WTC11 (cell line): ENCODE results near the gene SWT1.

Experiments used
- CBFB ChIP-seq: sonication (generic); formaldehyde crosslinking; IDR thresholded peaks from 2 replicates; pipeline ENCODE4 v1.8.1; 2022; ENCODE audit warnings: mild to moderate bottlenecking, low read depth, missing genetic modification reagents
- ESRRA ChIP-seq: sonication (generic); formaldehyde crosslinking; IDR thresholded peaks from 2 replicates; pipeline ENCODE4 v1.8.1; 2022; ENCODE audit warnings: mild to moderate bottlenecking, missing genetic modification reagents, borderline replicate concordance
- FOXK1 ChIP-seq: sonication (generic); formaldehyde crosslinking; IDR thresholded peaks from 2 replicates; pipeline ENCODE4 v1.8.0; 2022; ENCODE audit warnings: mild to moderate bottlenecking, moderate library complexity, missing genetic modification reagents
- ZNF317 ChIP-seq: sonication (generic); formaldehyde crosslinking; IDR thresholded peaks from 2 replicates; pipeline ENCODE4 v1.8.1; 2023; ENCODE audit warnings: low read depth, mild to moderate bottlenecking, moderate library complexity, missing genetic modification reagents, borderline replicate concordance
- TF ChIP-seq, protein P1 (sequence below): fragments of 200-600 bp; IDR thresholded peaks from 2 replicates; pipeline ENCODE4 v1.8.0; 2022; ENCODE audit warnings: antibody characterized with exemption
- TF ChIP-seq, protein P2 (sequence below): sonication (generic); formaldehyde crosslinking; IDR thresholded peaks from 2 replicates; pipeline ENCODE4 v1.8.0; 2022; ENCODE audit warnings: mild to moderate bottlenecking, missing genetic modification reagents
- TF ChIP-seq, protein P3 (sequence below): sonication (generic); formaldehyde crosslinking; IDR thresholded peaks from 2 replicates; pipeline ENCODE4 v1.8.1; 2022; ENCODE audit warnings: low read depth, mild to moderate bottlenecking, moderate library complexity, missing genetic modification reagents, borderline replicate concordance

DNA sequence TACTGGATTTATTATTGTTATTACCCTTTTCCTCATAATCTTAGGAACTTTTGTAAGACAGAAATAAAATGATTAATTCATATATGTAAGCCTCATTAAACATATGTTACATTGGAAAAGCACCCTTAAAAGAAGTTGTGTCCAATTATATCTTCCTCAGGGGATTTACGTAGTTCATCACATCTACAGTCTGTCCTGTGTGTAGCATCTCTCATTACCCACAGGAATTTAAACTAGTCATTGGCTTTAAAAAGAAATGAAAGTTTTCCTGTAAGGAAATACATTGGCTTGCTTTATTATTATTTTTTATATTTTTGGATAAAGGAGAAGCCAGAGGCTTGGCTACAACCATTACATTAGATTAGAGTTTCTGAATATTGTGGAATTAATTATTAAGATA, 56.1 kb downstream of the SWT1 start:
- TF ChIP-seq, protein P1, sequence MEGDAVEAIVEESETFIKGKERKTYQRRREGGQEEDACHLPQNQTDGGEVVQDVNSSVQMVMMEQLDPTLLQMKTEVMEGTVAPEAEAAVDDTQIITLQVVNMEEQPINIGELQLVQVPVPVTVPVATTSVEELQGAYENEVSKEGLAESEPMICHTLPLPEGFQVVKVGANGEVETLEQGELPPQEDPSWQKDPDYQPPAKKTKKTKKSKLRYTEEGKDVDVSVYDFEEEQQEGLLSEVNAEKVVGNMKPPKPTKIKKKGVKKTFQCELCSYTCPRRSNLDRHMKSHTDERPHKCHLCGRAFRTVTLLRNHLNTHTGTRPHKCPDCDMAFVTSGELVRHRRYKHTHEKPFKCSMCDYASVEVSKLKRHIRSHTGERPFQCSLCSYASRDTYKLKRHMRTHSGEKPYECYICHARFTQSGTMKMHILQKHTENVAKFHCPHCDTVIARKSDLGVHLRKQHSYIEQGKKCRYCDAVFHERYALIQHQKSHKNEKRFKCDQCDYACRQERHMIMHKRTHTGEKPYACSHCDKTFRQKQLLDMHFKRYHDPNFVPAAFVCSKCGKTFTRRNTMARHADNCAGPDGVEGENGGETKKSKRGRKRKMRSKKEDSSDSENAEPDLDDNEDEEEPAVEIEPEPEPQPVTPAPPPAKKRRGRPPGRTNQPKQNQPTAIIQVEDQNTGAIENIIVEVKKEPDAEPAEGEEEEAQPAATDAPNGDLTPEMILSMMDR, result no peak
- TF ChIP-seq FOXK1 (CRISPR knock-in tag) (no peak), ESRRA (CRISPR knock-in tag) (no peak), ZNF317 (CRISPR knock-in tag) (no peak), CBFB (no peak)
- TF ChIP-seq, protein P2, sequence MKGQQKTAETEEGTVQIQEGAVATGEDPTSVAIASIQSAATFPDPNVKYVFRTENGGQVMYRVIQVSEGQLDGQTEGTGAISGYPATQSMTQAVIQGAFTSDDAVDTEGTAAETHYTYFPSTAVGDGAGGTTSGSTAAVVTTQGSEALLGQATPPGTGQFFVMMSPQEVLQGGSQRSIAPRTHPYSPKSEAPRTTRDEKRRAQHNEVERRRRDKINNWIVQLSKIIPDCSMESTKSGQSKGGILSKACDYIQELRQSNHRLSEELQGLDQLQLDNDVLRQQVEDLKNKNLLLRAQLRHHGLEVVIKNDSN (CRISPR knock-in tag), result no peak
- TF ChIP-seq, protein P3, sequence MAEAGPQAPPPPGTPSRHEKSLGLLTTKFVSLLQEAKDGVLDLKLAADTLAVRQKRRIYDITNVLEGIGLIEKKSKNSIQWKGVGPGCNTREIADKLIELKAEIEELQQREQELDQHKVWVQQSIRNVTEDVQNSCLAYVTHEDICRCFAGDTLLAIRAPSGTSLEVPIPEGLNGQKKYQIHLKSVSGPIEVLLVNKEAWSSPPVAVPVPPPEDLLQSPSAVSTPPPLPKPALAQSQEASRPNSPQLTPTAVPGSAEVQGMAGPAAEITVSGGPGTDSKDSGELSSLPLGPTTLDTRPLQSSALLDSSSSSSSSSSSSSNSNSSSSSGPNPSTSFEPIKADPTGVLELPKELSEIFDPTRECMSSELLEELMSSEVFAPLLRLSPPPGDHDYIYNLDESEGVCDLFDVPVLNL (CRISPR knock-in tag), result no peak
